Esophagus squamous epithelium (tissue), 5 donors: ENCODE results near the gene KDM4C. TPM values are rescaled to one million over a fixed set of nuclear protein-coding genes. Genes with fewer than 3 reads are reported as not detected.

Experiments used
- DNase-seq: peaks from one replicate; lab custom pipeline; 2025; lab: John Stamatoyannopoulos, UW
- H3K27ac ChIP-seq, 4 donors: fragments of 200-600 bp; sonication (generic); one replicate each; pipeline ENCODE4 v1.5.1; 2016 to 2019; ENCODE audit warnings: mild to moderate bottlenecking in 1 of 4
- H3K27me3 ChIP-seq, 4 donors: fragments of 200-600 bp; sonication (generic); 1 replicate in 3 of 4; 2 replicates in 1 of 4; pipeline versions ENCODE4 v1.5.1 to v1.6.0; 2017 to 2021; ENCODE audit warnings: antibody characterized with exemption in 1 of 4
- H3K36me3 ChIP-seq, 3 donors: fragments of 200-600 bp; sonication (generic); one replicate each; pipeline ENCODE4 v1.5.1; 2016 to 2019
- H3K4me1 ChIP-seq, 3 donors: fragments of 200-600 bp; sonication (generic); one replicate each; pipeline ENCODE4 v1.5.1; 2017 to 2019
- H3K4me3 ChIP-seq, 4 donors: fragments of 200-600 bp; sonication (generic); 1 replicate in 3 of 4; 2 replicates in 1 of 4; pipeline ENCODE4 v1.5.1; 2016 to 2019; ENCODE audit warnings: mild to moderate bottlenecking in 2 of 4, moderate library complexity in 1 of 4
- H3K9me3 ChIP-seq, 3 donors: fragments of 200-600 bp; sonication (generic); one replicate each; pipeline ENCODE4 v1.5.1; 2016 to 2019
- CTCF ChIP-seq, 6 experiments: fragments of 450-650 bp in 4 of 6; fragments of 200-600 bp in 2 of 6; sonication (generic) in 2 of 6; IDR thresholded peaks; one replicate each; pipeline ENCODE4 v1.5.1; 2016 to 2019; ENCODE audit warnings: antibody characterized with exemption in 6 of 6, mild to moderate bottlenecking in 4 of 6, moderate library complexity in 4 of 6
- POLR2A ChIP-seq, 4 donors: fragments of 450-650 bp; IDR thresholded peaks; one replicate each; pipeline ENCODE4 v1.6.1; 2017; ENCODE audit warnings: antibody characterized with exemption in 4 of 4, mild to moderate bottlenecking in 4 of 4, moderate library complexity in 3 of 4
- WGBS, 2 donors: methylation state at CpG; one replicate each; pipeline ENCODE4 v1.1.5; 2018; 5-methylcytosine and 5-hydroxymethylcytosine counted together
- intact Hi-C: fragments of 100-400 bp; cut with DNase I; formaldehyde crosslinking; loops from one replicate; pipeline ENCODE4 v1.15.0; 2022
- total RNA-seq, 4 donors: library from RNA; depleted of rRNA; stranded (reverse); fragments of >200 nt; gene quantifications; one replicate each; pipeline ENCODE4 v1.1.0, GENCODE V29; 2016
- donor health status: DM: yes; HTN: yes; CAD: no.

The KDM4C gene
- total RNA-seq, 4 donors from 2014 or later = 12.5 to 43.9 (median 22.9) TPM

GRCh38 chr9:7173139-7173538 lies 415.4 kb downstream of the KDM4C start:
- no peaks in the 10 kb centered on the region for H3K27me3 ChIP-seq
- TF ChIP-seq CTCF (IDR thresholded peaks at IDR 0.05) (no peak), POLR2A (IDR thresholded peaks at IDR 0.05) (no peak)
- intact Hi-C loops = no loop called here
- 81 to 93% methylated on average over 3 of the region's 3 CpGs for WGBS, 2 donors
- no peak for DNase-seq
- no peak overlapping the region for H3K4me3 ChIP-seq
- no peaks in the 10 kb centered on the region for H3K9me3 ChIP-seq
- H3K36me3 ChIP-seq = peaks cover 0 to 76% (median 0%) of the 10 kb centered on the region in 3 donors
- peaks cover 0 to 16% (median 0%) of the 10 kb centered on the region in 3 donors for H3K4me1 ChIP-seq
- no peak overlapping the region for H3K27ac ChIP-seq

GRCh38 chr9:7174301-7174700 lies 416.5 kb downstream of the KDM4C start:
- Histone ChIP-seq H3K4me1 (peaks cover 0 to 16% (median 0%) of the 10 kb centered on the region in 3 donors), H3K36me3 (peaks cover 0 to 74% (median 0%) of the 10 kb centered on the region in 3 donors), H3K27me3 (no peaks in the 10 kb centered on the region), H3K4me3 (no peak overlapping the region), H3K27ac (no peak overlapping the region), H3K9me3 (no peaks in the 10 kb centered on the region)
- TF ChIP-seq CTCF (IDR thresholded peaks at IDR 0.05) = no peak
- TF ChIP-seq POLR2A (IDR thresholded peaks at IDR 0.05) = no peak
- WGBS, 2 donors = 86 to 88% methylated on average over 5 to 7 of the region's 7 CpGs
- no peak for DNase-seq
- intact Hi-C loops = no loop called here

GRCh38 chr9:7174884-7175283 lies 417.1 kb downstream of the KDM4C start:
- no peak for DNase-seq
- no peak overlapping the region for H3K4me3 ChIP-seq
- H3K9me3 ChIP-seq = no peaks in the 10 kb centered on the region
- H3K27ac ChIP-seq = no peak overlapping the region
- H3K4me1 ChIP-seq = peaks cover 0 to 16% (median 0%) of the 10 kb centered on the region in 3 donors
- H3K36me3 ChIP-seq = peaks cover 0 to 68% (median 0%) of the 10 kb centered on the region in 3 donors
- WGBS, 2 donors = 94 to 95% methylated on average over 8 of the region's 8 CpGs
- H3K27me3 ChIP-seq = no peaks in the 10 kb centered on the region
- TF ChIP-seq CTCF (IDR thresholded peaks at IDR 0.05) (no peak), POLR2A (IDR thresholded peaks at IDR 0.05) (no peak)
- intact Hi-C loops = no loop called here

GRCh38 chr9:7176561-7176960 lies 418.8 kb downstream of the KDM4C start:
- Histone ChIP-seq H3K4me1 (peaks cover 0 to 16% (median 0%) of the 10 kb centered on the region in 3 donors), H3K36me3 (peaks cover 0 to 71% (median 0%) of the 10 kb centered on the region in 3 donors), H3K27me3 (no peaks in the 10 kb centered on the region), H3K27ac (no peak overlapping the region), H3K4me3 (no peak overlapping the region), H3K9me3 (no peaks in the 10 kb centered on the region)
- TF ChIP-seq POLR2A (IDR thresholded peaks at IDR 0.05) = no peak
- TF ChIP-seq CTCF (IDR thresholded peaks at IDR 0.05) = no peak
- 93 to 100% methylated on average over 1 of the region's 1 CpG for whole genome bisulfite sequencing, 2 donors
- intact Hi-C loops = no loop called here
- DNase-seq = no peak

- Histone ChIP-seq H3K27me3 (no peaks in the 10 kb centered on the region), H3K4me3 (no peak overlapping the region), H3K9me3 (no peaks in the 10 kb centered on the region), H3K27ac (no peak overlapping the region), H3K4me1 (peaks cover 0 to 16% (median 0%) of the 10 kb centered on the region in 3 donors), H3K36me3 (peaks cover 0 to 63% (median 0%) of the 10 kb centered on the region in 3 donors)
- WGBS, 2 donors = 41 to 42% methylated on average over 3 of the region's 3 CpGs
- TF ChIP-seq CTCF (IDR thresholded peaks at IDR 0.05) (no peak), POLR2A (IDR thresholded peaks at IDR 0.05) (no peak)
- intact Hi-C loops = no loop called here
- DNase-seq = no peak
These were observed 419.6 kb downstream of the KDM4C start for GRCh38 chr9:7177383-7177782.
